HG02623 (cell line): Measurements from ENCODE around the gene PRDM11.

Source experiments
- ATAC-seq: cut with Tn5 transposase; IDR thresholded peaks from one replicate; pipeline ENCODE4 v1.9.1; 2021; ENCODE audit warnings: moderate library complexity; ENCODE audit not compliant: unreplicated experiment

Gene PRDM11

DNA sequence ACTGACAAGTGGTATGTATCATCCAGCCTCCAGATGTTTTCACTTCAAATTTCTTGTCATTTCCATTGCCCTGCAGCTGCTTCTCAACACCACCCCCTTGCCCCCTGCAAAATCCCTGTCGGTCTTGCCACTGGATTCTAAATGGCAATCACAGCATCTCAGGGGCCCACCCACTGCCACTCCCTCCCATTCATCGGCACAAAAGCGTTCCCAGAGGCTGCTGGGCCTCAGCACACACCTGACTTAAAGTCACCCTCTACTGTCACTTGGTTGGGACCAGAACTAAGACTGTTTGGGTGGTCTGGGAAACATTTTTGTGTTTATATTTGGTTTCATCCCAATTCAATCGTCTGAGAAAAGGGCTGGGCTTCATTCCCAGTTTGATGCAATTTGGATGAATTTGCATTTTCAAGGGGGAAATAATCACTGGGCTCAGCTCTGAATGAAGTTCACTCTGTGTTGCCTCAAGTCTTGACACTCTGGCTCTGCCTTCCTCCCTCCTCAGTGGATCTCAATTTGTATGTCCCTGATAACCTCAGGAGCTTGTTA, 112.6 kb downstream of the PRDM11 start:
- no peak for ATAC-seq

DNA sequence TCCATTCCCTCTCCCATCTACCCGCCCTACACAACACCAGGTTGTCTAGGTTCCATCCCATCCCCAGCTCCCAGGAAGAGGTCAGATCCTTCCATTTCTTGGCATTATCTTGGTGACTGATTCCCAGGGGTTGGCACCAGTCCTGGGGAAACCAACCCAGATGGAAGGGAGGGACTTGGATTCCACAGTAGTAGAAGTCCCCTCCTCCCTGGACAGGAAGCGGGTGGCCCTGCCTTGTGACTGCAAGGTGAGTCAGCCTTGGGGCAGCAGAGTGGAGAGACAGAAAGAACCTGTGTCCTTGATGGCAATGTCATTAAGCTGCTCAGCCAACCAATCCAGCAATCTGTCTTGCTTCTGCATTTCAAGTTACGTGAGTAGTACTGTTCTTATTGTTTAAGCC, 113.2 kb downstream of the PRDM11 start:
- no peak for ATAC-seq

DNA sequence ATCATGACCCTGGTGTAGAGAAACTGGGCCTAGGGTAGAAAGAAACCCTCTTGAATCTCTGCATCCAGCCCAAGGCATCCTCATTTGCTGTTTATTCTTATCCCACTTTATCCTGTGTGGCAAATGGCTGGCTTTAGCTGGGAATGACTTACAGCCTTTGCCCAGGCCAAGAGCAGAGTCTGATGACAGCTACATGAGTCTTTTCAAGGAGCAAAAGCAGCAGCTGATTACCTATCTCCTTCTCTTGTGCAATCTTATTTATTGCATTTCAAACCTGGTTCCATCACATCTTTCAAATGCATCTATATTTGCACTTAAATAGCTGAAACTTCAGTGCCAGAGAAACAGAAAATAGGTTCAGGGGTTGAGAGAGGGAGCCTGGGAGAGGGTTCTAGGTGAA, 113.6 kb downstream of the PRDM11 start:
- no peak for ATAC-seq

DNA sequence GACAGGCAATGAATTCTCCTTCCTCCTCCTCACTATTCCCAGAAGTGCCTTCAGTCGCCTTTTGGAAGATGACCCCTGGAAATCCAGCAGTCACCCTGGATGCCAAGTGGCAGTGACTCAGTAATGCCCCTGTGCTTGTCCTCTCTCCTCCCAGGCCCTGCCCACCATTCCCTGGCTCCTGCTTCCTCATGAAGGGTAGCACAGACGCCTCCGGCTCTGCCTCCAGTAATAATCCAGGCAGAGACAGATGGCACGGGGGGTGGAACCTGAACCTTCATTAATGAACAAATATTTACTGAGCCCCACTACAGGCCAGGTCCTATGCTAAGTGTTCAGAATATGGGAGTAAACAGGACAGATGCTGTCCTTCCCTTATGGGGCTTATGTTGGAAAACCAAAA, 116.5 kb downstream of the PRDM11 start:
- ATAC-seq: no peak

DNA sequence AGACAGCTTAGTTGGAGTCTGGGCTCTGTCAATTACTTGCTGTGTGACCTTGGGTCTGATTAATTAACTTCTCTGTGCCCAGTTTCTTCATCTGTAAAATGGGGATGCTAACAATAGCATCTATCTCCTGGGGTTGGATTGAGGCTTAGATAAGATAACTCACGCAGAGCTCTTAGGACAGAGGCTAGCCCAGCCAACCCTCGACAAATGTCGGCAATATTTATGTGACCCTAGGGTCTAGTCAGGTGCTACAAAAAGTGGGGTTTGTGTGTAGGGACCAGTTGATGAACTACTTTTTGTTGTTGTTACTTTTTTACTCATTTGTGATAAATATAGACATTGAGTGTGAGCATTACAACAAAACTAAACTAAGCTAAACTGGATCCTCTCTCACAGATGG, 117.3 kb downstream of the PRDM11 start:
- ATAC-seq: no peak

DNA sequence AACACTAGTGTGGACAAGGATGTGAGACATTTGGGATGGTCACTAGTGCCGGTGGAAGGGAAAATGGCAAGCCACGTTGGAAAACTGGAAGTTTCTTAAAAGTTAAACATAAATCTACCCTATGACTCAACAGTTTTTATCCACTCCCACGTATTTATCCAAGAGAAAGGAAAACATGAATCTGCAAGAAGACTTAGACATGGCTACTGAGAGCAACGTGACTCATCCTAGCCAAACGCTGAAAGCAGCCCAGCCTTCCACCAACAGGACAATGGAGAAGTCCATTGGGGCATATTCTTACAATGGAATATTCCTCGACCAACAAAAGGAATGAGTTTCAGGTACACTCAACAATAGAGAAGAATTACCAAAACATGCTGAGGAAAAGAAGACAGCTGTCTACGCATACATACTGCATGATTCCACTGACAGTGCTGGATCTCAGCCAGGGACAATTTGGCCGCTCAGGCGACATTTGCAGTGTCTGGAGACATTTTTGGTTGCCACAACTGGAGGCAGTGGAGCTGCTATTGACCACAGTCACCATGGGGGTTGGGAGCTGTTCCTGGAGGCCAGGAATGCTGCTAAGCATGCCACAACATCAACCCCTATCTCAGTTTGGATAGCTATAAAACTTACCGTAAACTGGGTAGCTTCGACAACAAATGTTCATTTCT, 118.5 kb downstream of the PRDM11 start:
- no peak for ATAC-seq

DNA sequence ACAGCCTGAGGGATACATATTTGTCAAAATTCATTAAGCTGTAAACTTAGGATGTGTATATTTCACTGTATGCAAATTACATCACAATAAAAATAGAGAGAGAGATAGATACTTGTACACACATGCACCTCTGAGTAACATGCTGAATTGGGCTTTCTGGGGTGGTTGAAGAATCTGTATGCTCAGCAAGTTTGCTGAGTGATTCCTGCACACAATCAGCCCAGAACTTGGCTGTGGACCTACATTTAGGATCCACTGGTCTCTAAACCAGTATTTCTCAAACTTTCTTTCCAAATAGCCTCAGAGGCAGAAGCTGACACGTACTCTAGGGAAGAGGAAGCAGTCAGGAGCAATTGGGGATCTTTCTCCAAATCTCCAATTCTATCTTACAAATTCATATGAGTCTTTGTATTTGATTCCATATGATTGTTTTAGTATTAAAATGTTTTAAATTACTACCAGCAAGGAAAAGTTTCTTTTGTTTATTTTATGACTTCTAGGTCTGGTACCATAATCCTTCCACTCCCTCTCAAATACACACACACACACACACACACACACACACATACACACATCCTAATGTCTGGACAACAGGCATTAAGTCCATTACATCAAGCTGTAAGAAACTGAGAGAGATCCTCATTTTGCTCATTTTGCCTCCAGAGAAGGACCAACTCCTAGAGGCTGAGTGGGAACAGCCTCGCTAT, 119.7 kb downstream of the PRDM11 start:
- ATAC-seq: no peak

DNA sequence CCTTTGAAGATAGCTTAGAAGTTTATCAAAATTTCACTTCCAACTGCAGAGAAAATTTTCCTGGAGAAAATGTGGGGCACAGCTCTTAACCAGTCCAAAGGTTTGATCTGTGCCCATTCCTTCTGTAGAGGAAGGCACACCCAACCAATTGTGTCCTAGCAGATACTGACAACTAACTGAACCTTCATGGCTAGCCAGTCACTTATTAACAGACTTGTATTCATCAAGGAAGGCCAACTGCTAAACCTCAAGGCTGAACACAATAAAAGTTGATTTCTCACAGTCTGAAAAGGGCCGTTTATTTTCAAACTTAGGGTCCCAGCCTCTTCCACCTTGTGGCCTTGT, 120.2 kb downstream of the PRDM11 start:
- no peak for ATAC-seq

DNA sequence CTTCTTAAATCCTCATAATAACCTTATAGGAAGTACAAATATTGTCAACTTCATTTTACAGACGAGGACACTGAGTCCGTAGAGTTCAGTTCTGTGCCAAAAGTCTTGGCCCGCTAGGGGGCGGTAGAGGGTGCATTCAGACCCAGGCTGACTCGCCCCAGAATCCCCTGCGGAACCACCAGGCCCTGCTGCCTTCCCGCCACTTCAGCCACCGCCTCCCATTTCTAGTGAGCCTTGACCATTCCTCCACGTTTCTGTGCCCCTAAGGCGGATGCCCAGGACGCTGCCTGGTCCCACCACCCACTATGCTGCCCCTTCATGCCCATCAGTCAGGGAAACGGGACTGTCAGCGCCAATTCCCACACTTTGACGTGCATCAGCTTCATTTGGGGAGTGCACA, 120.6 kb downstream of the PRDM11 start:
- no peak for ATAC-seq

DNA sequence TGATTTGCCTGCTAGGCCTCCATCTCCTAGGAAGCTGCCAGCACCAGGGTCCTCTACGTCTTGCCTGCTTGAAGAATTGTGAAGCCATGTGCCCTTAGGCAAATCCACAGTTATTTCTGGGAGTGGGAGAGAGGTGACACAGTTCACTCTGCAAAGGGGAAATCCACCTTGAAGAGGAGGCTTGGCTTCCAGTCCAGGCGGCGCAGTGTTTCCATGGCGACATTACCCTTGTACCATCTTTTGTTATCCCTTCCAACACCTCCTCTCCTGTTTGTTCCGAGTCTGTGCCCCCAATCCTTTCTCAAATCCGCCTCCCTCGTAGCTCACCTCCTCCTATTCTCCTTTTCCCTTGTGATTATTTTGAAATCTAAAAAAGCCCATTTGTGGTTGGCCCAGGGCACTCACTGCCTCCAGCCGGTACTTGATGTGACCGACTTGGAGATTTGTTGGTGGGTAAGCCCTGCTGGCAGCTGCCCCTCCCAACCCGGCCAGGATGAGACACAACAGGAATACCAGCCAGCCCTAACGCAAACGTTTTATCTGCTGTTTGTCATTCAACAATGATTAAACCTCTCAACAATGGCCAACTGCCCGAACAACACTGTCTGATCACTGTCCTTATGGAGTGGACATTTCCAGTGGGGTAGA, 121.3 kb downstream of the PRDM11 start:
- no peak for ATAC-seq

DNA sequence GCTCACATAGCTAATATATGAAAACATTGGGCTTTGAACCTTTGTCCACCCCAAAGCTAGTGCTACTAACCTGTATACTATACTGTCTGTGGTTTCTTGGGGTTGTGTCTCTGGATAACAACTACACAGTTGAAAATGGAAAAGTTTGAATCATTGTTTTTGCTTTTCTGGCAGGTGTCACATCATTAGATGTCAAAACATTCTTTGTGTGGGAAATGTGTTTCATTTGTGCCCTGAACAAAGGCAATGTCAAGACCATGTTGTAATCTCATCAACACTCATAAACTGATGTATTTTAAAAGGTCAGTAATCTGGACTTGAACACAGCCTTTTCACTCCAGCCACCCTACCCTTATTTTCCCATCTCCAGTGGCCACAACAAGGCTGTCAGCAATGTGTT, 123.2 kb downstream of the PRDM11 start:
- no peak for ATAC-seq

DNA sequence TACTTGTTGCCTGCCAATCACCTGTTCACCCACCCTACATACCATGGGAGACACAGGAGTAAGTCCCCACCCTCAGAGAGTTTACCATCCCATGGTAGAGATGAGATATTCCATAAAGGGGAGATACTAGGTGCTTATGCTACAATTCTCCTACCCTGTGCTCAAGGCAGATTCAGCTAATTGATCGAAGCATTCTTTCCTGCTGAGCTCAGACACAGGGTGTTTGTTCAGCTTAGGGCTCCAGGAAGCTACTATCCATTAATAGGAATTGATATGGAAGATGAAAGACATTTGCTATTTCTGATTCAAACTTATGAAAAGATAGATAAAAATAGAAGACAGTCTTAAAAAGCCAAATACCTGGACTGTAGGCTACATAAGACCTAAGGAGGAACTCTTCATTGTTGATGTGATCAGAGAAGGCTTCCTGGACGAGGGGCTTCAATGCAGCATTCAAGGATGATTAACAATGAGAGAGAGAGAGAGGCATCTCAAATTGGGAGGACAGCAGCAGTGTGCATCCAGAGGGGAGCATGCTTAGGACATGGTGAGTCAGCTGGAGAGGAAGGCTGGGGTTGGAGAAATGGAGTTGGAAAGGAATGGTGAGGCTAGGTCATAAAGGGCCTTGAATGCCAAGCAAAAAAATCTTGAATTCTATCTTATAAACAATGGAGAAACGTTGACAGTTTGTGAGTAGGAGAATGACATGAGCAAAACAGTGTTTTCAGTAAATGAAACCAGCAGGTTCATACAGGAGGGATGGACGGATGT, 124.7 kb downstream of the PRDM11 start:
- no peak for ATAC-seq

DNA sequence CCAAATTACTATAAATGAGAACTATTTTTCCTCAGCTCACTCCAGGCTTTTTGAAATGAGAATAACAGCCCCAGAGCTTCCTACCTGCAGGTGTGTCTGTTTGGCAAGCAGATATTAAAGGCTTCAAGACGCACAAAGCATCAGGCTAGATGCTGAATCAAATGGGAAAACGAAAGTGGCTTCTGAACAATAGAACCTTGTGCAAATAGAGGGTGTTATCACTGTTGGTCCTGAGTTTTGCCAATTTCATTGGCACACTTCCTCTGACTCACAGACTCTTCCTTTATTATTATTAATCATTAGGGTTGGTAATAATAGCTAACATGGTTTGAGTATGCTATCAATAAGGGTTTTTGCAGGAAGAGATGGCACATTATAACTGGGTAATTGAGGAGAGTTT, 126.3 kb downstream of the PRDM11 start:
- ATAC-seq: no peak

DNA sequence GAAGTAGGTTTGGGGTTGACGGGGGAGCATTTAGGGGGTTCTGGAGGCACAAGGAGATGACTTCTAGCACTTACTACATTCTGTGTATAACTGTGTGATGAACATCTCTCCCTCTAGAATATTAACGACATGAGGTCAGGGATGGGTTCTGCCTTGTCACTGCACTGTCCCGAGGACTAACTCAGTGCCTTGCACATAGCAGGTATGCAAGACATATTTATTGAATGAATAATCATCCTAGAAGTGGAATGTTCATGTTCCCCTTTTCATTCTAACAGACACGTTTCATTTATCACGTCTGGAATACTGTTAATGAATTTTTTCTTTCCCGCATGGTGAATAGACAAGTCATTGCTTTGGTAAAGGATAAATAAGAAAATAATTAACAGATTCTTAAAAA, 127.1 kb downstream of the PRDM11 start:
- ATAC-seq: no peak

DNA sequence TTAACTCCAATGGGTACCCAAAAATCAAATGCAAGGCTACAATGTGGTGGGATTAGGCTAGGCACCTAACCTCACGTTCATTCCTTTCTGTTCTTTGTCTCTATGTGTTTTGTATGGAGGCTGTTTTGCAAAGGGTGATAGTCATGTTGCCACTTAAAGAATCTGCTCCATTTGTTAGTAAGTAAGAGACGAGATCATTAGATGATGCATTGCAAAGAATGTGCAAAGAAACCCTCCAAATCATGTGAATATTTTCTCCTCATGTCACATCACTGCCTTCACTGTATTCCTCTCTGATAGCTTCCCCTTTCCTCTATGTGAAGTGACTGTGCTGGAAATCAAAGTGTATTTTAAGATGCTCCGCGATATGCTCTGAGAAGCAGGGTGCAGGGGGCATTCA, 127.8 kb downstream of the PRDM11 start:
- ATAC-seq: no peak

DNA sequence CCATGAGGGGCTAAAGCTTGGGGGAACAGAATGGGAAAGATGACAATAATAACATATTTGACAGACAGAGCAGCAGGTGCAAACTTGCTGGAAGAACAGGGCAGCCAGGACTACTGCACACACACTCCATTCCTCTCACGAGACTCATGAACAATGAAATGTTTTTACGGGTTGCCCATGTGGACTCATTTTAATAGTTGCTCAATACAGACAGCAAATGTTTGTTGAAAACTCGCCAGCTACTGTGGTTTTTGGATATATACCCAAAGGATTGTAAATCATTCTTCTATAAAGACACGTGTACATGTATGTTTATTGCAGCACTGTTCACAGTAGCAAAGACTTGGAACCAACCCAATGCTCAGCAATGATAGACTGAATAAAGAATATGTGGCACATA, 129.4 kb downstream of the PRDM11 start:
- no peak for ATAC-seq

DNA sequence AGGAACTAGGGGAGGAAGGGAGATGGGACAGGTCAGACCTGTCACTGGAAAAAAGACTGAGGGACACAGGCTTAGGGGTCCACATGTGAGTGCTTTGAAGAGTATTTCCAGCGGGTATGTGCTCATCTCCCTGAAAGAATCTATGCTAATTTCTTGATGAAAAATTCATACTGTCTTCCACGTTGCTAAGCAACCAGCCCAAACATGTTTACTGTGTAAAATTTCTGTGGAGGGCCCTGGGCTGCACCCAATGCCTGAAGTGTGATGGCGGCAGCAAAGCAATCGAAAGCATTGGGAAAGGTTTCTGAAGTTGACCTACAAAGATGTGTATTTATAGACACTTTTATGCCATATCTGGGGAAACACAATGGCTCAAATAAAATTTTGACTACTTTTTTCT, 132.3 kb downstream of the PRDM11 start:
- no peak for ATAC-seq

DNA sequence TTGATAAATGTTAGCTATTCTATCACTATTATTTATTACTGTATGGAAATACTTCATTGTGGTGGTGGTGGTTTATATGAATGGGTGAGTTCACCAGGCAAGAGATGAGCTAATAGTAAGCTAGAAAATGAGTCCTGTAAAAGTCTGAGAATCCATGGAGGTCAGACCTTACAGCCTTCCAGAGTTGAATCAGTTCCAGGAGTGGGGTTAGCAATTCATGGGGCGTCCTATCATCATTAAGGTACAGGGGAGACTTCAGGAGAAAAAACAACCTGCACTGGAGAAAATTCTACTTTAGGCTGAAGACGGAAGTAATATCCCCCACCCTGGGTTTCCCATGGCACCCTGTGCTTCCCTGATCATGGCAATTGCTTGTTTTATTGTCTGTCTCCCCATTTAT, 133.2 kb downstream of the PRDM11 start:
- no peak for ATAC-seq

DNA sequence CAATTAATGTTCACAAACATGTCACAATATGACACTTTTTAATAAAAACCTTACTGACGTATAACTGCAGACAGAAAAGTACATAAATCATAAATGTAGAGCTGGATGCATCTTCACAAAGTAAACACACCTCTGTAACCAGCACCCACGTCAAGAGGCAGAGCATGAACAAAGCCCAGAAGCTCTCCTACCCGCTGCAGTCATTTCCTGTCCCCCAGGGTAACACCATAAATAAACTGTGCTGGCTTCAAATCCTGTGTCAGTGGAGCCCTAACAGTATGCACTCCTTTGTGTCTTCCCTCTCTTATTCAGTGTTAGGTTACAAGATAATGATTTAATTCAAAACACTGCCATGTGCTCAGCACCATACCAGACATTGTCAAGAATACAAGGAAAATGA, 134.0 kb downstream of the PRDM11 start:
- no peak for ATAC-seq

DNA sequence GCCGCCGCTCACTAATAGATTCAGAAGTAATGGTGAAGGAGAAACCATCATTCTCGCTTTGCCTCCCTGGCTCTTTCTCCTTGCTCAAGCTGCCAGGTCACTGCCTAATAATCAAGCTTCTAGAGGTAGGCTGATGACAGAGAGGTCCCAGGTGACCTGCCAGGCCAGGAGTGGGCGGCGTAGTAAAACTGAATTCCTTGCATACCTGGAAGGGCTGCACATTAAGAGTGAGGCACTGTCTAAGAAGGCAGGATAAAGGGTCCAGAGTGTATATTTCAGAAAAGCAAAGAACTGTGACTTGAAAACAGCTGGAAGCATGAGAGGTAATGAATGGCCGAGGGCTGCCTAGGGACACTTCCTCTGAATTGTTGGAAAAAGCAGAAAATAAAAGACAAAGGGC, 135.6 kb downstream of the PRDM11 start:
- ATAC-seq: no peak
